Dermis blood vessel endothelial cell (primary cell): Measurements from ENCODE around the gene GIT1. TPM values are rescaled to one million over a fixed set of nuclear protein-coding genes. Genes with fewer than 3 reads are reported as not detected.

Experiments
- total RNA-seq: library from RNA; depleted of rRNA; stranded (reverse); fragments of >200 nt; gene quantifications from 2 replicates; pipeline ENCODE4 v1.2.3, GENCODE V29; 2014

The GIT1 gene
- total RNA-seq, 1 donor from 2014 or later = 40.7 TPM

Other genes starting within 250 kb of the GIT1 start
- gene TAOK1, start 199.3 kb downstream of the GIT1 start, total RNA-seq = 67.6 and 94.3 TPM in 2 replicates
- gene ABHD15, start 22.6 kb downstream of the GIT1 start, total RNA-seq = 8.1 and 8.8 TPM in 2 replicates
- 34.5 and 52.2 TPM in 2 replicates for gene TP53I13, start 20.9 kb downstream of the GIT1 start, total RNA-seq
- 7.7 and 13.9 TPM in 2 replicates for gene ANKRD13B, start 3.5 kb upstream of the GIT1 start, total RNA-seq
- 1.6 and 3.9 TPM in 2 replicates for gene CORO6, start 33.3 kb upstream of the GIT1 start, total RNA-seq